Measurements from ENCODE around the gene IL17RE. TPM values are rescaled to one million over a fixed set of nuclear protein-coding genes. Genes with fewer than 3 reads are reported as not detected.

The IL17RE gene
- total RNA-seq, 2 experiments from 2014 or later = 1.2 to 1.7 TPM

DNA sequence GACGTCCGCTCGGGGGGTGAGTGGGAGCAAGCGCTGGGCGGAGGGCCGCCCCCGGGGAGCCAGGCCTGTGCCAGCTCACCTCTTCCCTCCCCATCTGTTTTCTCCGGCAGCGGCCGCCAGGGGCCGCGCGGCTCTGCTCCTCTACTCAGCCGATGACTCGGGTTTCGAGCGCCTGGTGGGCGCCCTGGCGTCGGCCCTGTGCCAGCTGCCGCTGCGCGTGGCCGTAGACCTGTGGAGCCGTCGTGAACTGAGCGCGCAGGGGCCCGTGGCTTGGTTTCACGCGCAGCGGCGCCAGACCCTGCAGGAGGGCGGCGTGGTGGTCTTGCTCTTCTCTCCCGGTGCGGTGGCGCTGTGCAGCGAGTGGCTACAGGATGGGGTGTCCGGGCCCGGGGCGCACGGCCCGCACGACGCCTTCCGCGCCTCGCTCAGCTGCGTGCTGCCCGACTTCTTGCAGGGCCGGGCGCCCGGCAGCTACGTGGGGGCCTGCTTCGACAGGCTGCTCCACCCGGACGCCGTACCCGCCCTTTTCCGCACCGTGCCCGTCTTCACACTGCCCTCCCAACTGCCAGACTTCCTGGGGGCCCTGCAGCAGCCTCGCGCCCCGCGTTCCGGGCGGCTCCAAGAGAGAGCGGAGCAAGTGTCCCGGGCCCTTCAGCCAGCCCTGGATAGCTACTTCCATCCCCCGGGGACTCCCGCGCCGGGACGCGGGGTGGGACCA lies 30.4 kb downstream of the IL17RE start:
- ATAC-seq = peak; percentile 78
- Mint-ChIP-seq H3K9me3 (no peaks in the 10 kb centered on the region), H3K27me3 (no peaks in the 10 kb centered on the region), H3K4me3 (peak overlapping the region; percentile 83), H3K36me3 (ENCODE audit: low read depth) (peaks cover 1% of the 10 kb centered on the region), H3K4me1 (ENCODE audit: low read depth) (peaks cover 32% of the 10 kb centered on the region), H3K27ac (peak overlapping the region; percentile 91)
- CTCF ChIA-PET = interaction anchor here (0.7 to 5.9 kb wide), 45 partner anchors 9 to 354 kb away, joined by 3 to 46 read pairs (median 5); partner anchors contain the start of genes ARPC4, EMC3, IL17RE and JAGN1
- TF ChIP-seq, protein P1, sequence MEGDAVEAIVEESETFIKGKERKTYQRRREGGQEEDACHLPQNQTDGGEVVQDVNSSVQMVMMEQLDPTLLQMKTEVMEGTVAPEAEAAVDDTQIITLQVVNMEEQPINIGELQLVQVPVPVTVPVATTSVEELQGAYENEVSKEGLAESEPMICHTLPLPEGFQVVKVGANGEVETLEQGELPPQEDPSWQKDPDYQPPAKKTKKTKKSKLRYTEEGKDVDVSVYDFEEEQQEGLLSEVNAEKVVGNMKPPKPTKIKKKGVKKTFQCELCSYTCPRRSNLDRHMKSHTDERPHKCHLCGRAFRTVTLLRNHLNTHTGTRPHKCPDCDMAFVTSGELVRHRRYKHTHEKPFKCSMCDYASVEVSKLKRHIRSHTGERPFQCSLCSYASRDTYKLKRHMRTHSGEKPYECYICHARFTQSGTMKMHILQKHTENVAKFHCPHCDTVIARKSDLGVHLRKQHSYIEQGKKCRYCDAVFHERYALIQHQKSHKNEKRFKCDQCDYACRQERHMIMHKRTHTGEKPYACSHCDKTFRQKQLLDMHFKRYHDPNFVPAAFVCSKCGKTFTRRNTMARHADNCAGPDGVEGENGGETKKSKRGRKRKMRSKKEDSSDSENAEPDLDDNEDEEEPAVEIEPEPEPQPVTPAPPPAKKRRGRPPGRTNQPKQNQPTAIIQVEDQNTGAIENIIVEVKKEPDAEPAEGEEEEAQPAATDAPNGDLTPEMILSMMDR (IDR thresholded peaks at IDR 0.05) = peak; percentile 85
- POLR2A ChIA-PET = interaction anchor here (0.7 to 6.9 kb wide), 18 partner anchors 9 to 261 kb away, joined by 3 to 57 read pairs (median 3); partner anchors contain the start of genes BRPF1, EMC3, IL17RE and JAGN1
- peak; percentile 95 for DNase-seq
- intact Hi-C loops (cut with micrococcal nuclease) = loop anchor here (5.0 kb wide), 1 partner anchor 86 kb away; no protein-coding TSS in a partner anchor

DNA sequence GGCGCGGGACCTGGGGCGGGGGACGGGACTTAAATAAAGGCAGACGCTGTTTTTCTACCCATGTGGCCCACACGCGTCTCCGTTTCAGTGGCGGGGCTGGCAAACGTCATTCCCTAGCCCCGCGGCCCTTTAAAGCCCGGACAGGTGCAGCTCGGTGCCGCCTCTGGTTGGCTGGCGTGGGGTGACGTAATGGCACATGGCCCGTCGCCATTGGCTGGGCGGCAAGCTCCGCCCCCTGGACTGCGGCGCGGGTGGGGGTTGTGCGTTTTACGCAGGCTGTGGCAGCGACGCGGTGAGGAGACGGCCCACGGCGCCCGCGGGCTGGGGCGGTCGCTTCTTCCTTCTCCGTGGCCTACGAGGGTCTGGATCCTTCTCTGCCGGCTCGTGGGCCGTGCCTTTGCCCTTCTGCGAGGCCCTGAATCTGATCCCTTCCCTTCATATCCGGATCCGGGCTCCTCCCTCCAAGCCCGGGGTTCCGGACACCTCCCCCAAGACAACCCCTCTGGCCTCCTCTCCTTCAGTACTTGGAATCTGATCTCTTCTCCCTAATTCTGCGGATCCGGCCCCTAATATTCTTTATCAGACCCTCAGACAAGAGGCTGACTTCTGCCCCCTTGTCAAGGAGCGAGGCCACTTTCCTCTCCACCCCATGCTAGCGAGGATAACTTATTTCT lies 31.1 kb downstream of the IL17RE start, which contains the start of gene CRELD1:
TSS of gene CRELD1 (plus strand) at position 274 of the 674 bp plus-strand sequence. CDS start 605 bp downstream, outside the sequence.
- DNase-seq (peak; percentile 97), ATAC-seq (peak; percentile 86)
- H3K4me3 Mint-ChIP-seq = peak within 1 kb of the TSS; percentile 83
- ChIA-PET CTCF (interaction anchor here (0.8 to 5.9 kb wide), 26 partner anchors 9 to 354 kb away, joined by 3 to 46 read pairs (median 7); partner anchors contain the start of genes IL17RE, JAGN1, PRRT3 and RPUSD3), POLR2A (interaction anchor here (0.7 to 6.9 kb wide), 12 partner anchors 9 to 202 kb away, joined by 3 to 57 read pairs (median 6); partner anchors contain the start of genes BRPF1, EMC3, JAGN1 and PRRT3)
- no peaks in the 10 kb centered on the region for H3K27me3 Mint-ChIP-seq
- peaks cover 32% of the 10 kb centered on the region for H3K4me1 Mint-ChIP-seq (ENCODE audit: low read depth)
- peaks cover 1% of the 10 kb centered on the region for H3K36me3 Mint-ChIP-seq (ENCODE audit: low read depth)
- TF ChIP-seq, protein P1 (IDR thresholded peaks at IDR 0.05) = no peak
- no peaks in the 10 kb centered on the region for H3K9me3 Mint-ChIP-seq
- peak within 1 kb of the TSS; percentile 91 for H3K27ac Mint-ChIP-seq
- intact Hi-C loops (cut with micrococcal nuclease) = loop anchor here (5.0 kb wide), 1 partner anchor 86 kb away; no protein-coding TSS in a partner anchor

DNA sequence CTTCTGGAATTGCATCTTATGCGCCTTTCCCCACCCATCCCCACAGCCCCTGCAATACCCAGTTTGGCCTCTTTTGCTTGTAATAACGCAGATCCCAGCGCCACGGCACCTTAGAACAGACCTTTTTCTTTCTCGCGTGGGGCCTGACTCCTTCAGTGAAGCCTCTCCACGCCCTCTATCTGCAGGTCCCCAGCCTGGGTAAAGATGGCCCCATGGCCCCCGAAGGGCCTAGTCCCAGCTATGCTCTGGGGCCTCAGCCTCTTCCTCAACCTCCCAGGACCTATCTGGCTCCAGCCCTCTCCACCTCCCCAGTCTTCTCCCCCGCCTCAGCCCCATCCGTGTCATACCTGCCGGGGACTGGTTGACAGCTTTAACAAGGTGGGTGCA lies 31.6 kb downstream of the IL17RE start:
- POLR2A ChIA-PET = interaction anchor here (0.6 to 6.9 kb wide), 7 partner anchors 8 to 203 kb away, joined by 3 to 57 read pairs (median 7); partner anchors contain the start of genes BRPF1, EMC3, JAGN1 and PRRT3
- CTCF ChIA-PET = interaction anchor here (0.8 to 5.9 kb wide), 12 partner anchors 10 to 201 kb away, joined by 3 to 46 read pairs (median 10); no protein-coding TSS in a partner anchor
- Mint-ChIP-seq H3K27ac (peak overlapping the region; percentile 91), H3K4me3 (peak overlapping the region; percentile 83), H3K27me3 (no peaks in the 10 kb centered on the region), H3K9me3 (no peaks in the 10 kb centered on the region), H3K4me1 (ENCODE audit: low read depth) (peaks cover 32% of the 10 kb centered on the region), H3K36me3 (ENCODE audit: low read depth) (peaks cover 1% of the 10 kb centered on the region)
- TF ChIP-seq, protein P1 (IDR thresholded peaks at IDR 0.05) = no peak
- DNase-seq (peak; percentile 36), ATAC-seq (no peak)
- intact Hi-C loops (cut with micrococcal nuclease) = loop anchor here (5.0 kb wide), 1 partner anchor 87 kb away; no protein-coding TSS in a partner anchor

DNA sequence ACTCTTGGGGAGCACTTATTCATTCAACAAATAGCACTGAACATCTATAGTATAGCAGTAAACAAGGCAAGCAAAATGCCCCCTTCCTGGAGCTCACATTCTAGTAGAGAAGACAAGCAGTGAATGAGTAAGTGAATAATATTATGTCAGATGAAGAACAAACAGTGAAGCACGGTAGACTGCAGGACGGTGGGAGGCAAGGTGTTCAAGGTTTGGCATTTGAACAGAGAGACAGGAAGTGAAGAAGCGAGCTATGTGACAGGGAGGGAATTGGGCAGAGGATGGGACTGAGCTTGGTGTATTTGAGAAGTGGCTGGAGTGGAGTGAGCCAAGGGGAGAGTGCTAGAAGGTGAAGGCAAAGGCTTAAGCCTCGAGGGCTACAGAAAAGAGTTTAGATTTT lies 32.3 kb downstream of the IL17RE start:
- H3K4me3 Mint-ChIP-seq = peak overlapping the region; percentile 83
- ChIA-PET POLR2A (interaction anchor here (1.2 to 6.9 kb wide), 5 partner anchors 9 to 52 kb away, joined by 7 to 57 read pairs (median 13); partner anchors contain the start of genes EMC3, JAGN1 and PRRT3), CTCF (interaction anchor here (1.1 to 5.9 kb wide), 6 partner anchors 9 to 86 kb away, joined by 3 to 46 read pairs (median 9); no protein-coding TSS in a partner anchor)
- intact Hi-C loops (cut with micrococcal nuclease) = loop anchor here (5.0 kb wide), 1 partner anchor 88 kb away; no protein-coding TSS in a partner anchor
- H3K4me1 Mint-ChIP-seq (ENCODE audit: low read depth) = peaks cover 32% of the 10 kb centered on the region
- no peaks in the 10 kb centered on the region for H3K9me3 Mint-ChIP-seq
- TF ChIP-seq, protein P1 (IDR thresholded peaks at IDR 0.05) = no peak
- ATAC-seq (no peak), DNase-seq (no peak)
- H3K27me3 Mint-ChIP-seq = no peaks in the 10 kb centered on the region
- peaks cover 1% of the 10 kb centered on the region for H3K36me3 Mint-ChIP-seq (ENCODE audit: low read depth)
- H3K27ac Mint-ChIP-seq = peak overlapping the region; percentile 11

All from activated CD8-positive, alpha-beta T cell treated with anti-CD3 and anti-CD28 coated beads for 36 hours (primary cell).